PC-9 (cell line): ENCODE measurements around the gene TBX5. TPM values are rescaled to one million over a fixed set of nuclear protein-coding genes. Genes with fewer than 3 reads are reported as not detected.

Experiments used
- BruUV-seq: library from RNA; stranded (reverse); fragments of 400-500 nt; replicated peaks from 2 replicates; lab custom pipeline; 2021; lab: Mats Ljungman, UMichigan
- CTCF ChIA-PET: fragments of 300-600 bp; sonication (Branson Sonifier 250); formaldehyde crosslinking; loops from one replicate; lab custom pipeline; 2022; ENCODE audit warnings: antibody characterized with exemption; lab: Charles Lee
- POLR2A ChIA-PET: fragments of 300-600 bp; sonication (Branson Sonifier 250); formaldehyde crosslinking; loops from one replicate; lab custom pipeline; 2022; ENCODE audit warnings: antibody characterized with exemption; ENCODE audit not compliant: unreplicated experiment; lab: Charles Lee
- DNase-seq, 2 experiments: peaks; one replicate each; pipeline versions ENCODE4 v3.0.0 to v3.0.0-alpha.2; 2015 to 2022; ENCODE audit warnings: mixed read lengths in 1 of 2
- H2AFZ ChIP-seq: fragments of 200-600 bp; sonication (generic); 2 replicates; pipeline ENCODE4 v1.8.1; 2017; ENCODE audit warnings: antibody characterized with exemption
- H3F3A ChIP-seq: fragments of 200-600 bp; sonication (generic); 2 replicates; pipeline ENCODE4 v1.8.1; 2017; ENCODE audit warnings: antibody characterized with exemption, mild to moderate bottlenecking, low read depth; ENCODE audit not compliant: insufficient read depth
- H3K27ac ChIP-seq: fragments of 200-600 bp; sonication (generic); 2 replicates; pipeline ENCODE4 v1.6.1; 2016; ENCODE audit warnings: mixed run types
- H3K27me3 ChIP-seq: fragments of 200-600 bp; sonication (generic); 2 replicates; pipeline ENCODE4 v1.6.1; 2016; ENCODE audit warnings: low read depth, mixed run types; ENCODE audit not compliant: insufficient read depth
- H3K36me3 ChIP-seq: fragments of 200-600 bp; sonication (generic); 2 replicates; pipeline ENCODE4 v1.6.1; 2016; ENCODE audit warnings: low read depth, mixed run types
- H3K4me1 ChIP-seq: fragments of 200-600 bp; sonication (generic); replicated peaks from 2 replicates; pipeline ENCODE4 v1.6.1; 2016; ENCODE audit warnings: mixed run types; ENCODE audit not compliant: insufficient read depth
- H3K4me2 ChIP-seq: fragments of 200-600 bp; sonication (generic); 2 replicates; pipeline ENCODE4 v1.6.1; 2017; ENCODE audit warnings: mixed run types
- H3K4me3 ChIP-seq: fragments of 200-600 bp; sonication (generic); 2 replicates; pipeline ENCODE4 v1.6.1; 2016; ENCODE audit warnings: mixed run types
- H3K79me2 ChIP-seq: fragments of 200-600 bp; sonication (generic); 2 replicates; pipeline ENCODE4 v1.6.1; 2017; ENCODE audit warnings: low read depth, mixed run types
- H3K9me2 ChIP-seq: fragments of 200-600 bp; sonication (generic); 2 replicates; pipeline ENCODE4 v1.8.1; 2017; ENCODE audit warnings: mild to moderate bottlenecking; ENCODE audit not compliant: insufficient read depth
- H3K9me3 ChIP-seq: fragments of 200-600 bp; sonication (generic); 2 replicates; pipeline ENCODE4 v1.8.1; 2016; ENCODE audit warnings: low read depth; ENCODE audit not compliant: insufficient read depth
- H4K20me1 ChIP-seq: fragments of 200-600 bp; sonication (generic); 2 replicates; pipeline ENCODE4 v1.8.1; 2017; ENCODE audit not compliant: insufficient read depth
- EZH2 ChIP-seq: fragments of 200-600 bp; sonication (generic); IDR thresholded peaks from 2 replicates; pipeline ENCODE4 v1.8.0; 2017; ENCODE audit warnings: antibody characterized with exemption, low read depth
- intact Hi-C: fragments of 100-400 bp; cut with micrococcal nuclease; formaldehyde crosslinking; loops from one replicate; pipeline ENCODE4 v1.10.0; 2022; ENCODE audit not compliant: unreplicated experiment
- total RNA-seq: library from RNA; stranded (reverse); gene quantifications from 2 replicates; pipeline ENCODE4 v1.2.3, GENCODE V29; 2021
- TF ChIP-seq, protein P1 (sequence below): fragments of 200-600 bp; sonication (generic); conservative IDR thresholded peaks from 2 replicates; pipeline ENCODE4 v1.6.1; 2017; ENCODE audit warnings: mixed run types, antibody characterized with exemption, mild to moderate bottlenecking, moderate library complexity

The TBX5 gene
- total RNA-seq, 1 experiment from 2014 or later, result not detected

DNA sequence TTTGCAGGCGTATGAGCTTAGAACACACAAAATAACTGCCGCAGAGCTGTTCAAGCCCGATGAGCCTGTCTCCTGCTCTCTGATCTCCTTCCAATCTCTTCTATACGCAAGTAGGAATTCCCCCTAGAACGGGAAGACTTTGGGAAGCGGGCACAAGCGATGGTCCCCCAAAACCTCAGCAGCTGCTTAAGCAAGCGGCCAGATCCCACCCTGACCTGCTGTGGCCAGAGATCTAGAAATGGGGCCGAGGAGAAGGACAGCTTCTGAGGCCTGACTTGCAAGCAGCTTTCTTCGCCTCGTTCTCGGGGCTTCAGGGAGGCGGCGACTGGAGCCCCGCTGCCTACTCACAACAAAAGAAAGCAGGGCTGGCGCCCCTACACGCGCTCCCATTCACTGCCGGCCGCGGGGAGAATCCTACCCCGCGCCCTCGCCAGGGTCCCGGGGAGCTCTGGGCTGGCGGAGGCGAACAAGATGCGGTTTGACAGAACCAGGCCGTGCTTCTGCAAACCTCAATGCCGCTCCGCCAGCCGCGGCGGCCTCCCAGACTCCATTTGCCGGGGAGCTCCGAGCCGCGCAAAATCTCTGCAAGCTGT, 922 bp downstream of the TBX5 start:
- Histone ChIP-seq H3F3A (no peaks in the 10 kb centered on the region), H3K27me3 (peaks cover 92% of the 10 kb centered on the region), H3K9me3 (no peaks in the 10 kb centered on the region), H2AFZ (no peak overlapping the region), H3K79me2 (no peaks in the 10 kb centered on the region), H3K4me1 (no peaks in the 10 kb centered on the region), H3K27ac (no peak overlapping the region), H3K4me2 (no peak overlapping the region), H3K36me3 (no peaks in the 10 kb centered on the region), H3K4me3 (no peak overlapping the region), H3K9me2 (no peaks in the 10 kb centered on the region), H4K20me1 (no peaks in the 10 kb centered on the region)
- TF ChIP-seq EZH2, result no peak
- TF ChIP-seq, protein P1, sequence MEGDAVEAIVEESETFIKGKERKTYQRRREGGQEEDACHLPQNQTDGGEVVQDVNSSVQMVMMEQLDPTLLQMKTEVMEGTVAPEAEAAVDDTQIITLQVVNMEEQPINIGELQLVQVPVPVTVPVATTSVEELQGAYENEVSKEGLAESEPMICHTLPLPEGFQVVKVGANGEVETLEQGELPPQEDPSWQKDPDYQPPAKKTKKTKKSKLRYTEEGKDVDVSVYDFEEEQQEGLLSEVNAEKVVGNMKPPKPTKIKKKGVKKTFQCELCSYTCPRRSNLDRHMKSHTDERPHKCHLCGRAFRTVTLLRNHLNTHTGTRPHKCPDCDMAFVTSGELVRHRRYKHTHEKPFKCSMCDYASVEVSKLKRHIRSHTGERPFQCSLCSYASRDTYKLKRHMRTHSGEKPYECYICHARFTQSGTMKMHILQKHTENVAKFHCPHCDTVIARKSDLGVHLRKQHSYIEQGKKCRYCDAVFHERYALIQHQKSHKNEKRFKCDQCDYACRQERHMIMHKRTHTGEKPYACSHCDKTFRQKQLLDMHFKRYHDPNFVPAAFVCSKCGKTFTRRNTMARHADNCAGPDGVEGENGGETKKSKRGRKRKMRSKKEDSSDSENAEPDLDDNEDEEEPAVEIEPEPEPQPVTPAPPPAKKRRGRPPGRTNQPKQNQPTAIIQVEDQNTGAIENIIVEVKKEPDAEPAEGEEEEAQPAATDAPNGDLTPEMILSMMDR, result no peak
- intact Hi-C loops, result no loop called here
- CTCF ChIA-PET, result no interaction called here
- BruUV-seq, result no TSS peak
- POLR2A ChIA-PET, result no interaction called here
- no peak for DNase-seq

DNA sequence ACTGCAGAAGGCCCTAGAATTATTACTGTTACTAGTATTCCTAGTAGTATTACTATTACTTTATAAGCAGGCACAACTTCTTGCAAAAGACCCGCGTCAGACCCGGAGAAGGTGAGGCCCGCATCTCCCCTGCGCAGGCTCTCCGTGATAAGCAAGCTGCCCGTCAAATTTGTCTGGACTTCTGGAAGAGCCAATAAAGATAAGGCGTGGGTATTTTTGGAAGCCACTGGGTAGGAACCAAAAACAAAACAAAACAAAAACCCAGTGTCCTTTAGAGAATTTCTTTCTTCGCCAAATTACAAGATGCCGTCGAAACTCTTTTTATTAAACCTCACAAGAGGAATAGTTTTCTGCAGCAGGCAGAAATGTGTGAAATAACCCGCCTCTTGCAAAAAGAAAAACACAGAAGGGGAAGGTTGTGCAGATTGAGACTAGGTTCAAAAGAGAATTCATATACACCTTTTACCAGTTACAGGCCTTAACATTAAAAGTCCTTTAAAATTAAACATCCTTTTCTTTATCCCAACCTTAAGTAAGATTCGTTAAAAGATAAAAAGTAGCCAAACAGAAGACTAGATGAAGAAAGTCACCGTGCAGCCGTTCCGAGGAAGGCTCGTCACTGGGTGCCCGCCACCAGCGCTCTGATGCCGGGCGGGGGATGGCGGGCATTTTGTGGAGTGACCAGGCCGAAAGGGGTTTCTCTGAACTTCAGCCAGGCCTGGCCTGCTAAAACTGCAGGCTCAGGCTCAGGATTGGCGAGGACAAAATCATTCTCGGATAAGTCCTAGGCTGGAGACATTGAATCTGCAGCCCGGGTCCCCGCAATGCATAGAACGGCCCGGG, 1.6 kb downstream of the TBX5 start:
- Histone ChIP-seq H3K9me2 (no peaks in the 10 kb centered on the region), H3F3A (no peaks in the 10 kb centered on the region), H3K36me3 (no peaks in the 10 kb centered on the region), H4K20me1 (no peaks in the 10 kb centered on the region), H3K27ac (no peak overlapping the region), H3K4me2 (no peak overlapping the region), H2AFZ (no peak overlapping the region), H3K27me3 (peaks cover 94% of the 10 kb centered on the region), H3K79me2 (no peaks in the 10 kb centered on the region), H3K4me1 (no peaks in the 10 kb centered on the region), H3K4me3 (no peak overlapping the region), H3K9me3 (no peaks in the 10 kb centered on the region)
- BruUV-seq, result no TSS peak
- ChIA-PET POLR2A (no interaction called here), CTCF (no interaction called here)
- no peak for DNase-seq
- intact Hi-C loops, result no loop called here
- TF ChIP-seq, protein P1, result no peak
- 0 out of 2 replicates have a peak, but pooled peaks have one; percentile 54 for TF ChIP-seq EZH2

DNA sequence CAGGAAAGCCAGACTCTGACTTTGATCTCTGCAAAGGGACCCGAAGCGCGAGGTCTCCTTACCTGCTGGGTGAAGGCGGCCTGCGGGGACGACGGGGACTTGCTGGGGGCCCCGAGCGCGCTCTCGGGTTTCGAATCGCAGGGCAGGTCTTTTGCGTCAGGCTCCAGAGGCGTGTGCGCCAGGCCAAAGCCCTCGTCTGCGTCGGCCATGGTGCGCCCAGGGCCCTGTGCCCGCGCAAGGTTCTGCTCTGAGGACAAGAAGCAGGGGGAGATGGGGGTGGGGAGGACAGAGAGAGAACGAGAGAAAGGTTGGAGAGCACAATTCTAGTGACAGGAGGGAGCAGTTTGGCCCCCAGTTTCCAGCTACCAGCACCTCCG, 2.3 kb downstream of the TBX5 start:
- H3K27ac ChIP-seq, result no peak overlapping the region
- CTCF ChIA-PET, result no interaction called here
- peaks cover 94% of the 10 kb centered on the region for H3K27me3 ChIP-seq

More for the DNA sequence above, 2.3 kb downstream of the TBX5 start:
- H3K36me3 ChIP-seq, result no peaks in the 10 kb centered on the region
- no peaks in the 10 kb centered on the region for H3K9me2 ChIP-seq
- POLR2A ChIA-PET, result no interaction called here
- no peaks in the 10 kb centered on the region for H4K20me1 ChIP-seq
- H3K79me2 ChIP-seq, result no peaks in the 10 kb centered on the region
- TF ChIP-seq, protein P1, result no peak
- no peak for TF ChIP-seq EZH2
- H3F3A ChIP-seq, result no peaks in the 10 kb centered on the region
- BruUV-seq, result no TSS peak
- no peak overlapping the region for H3K4me3 ChIP-seq
- H3K4me1 ChIP-seq, result no peaks in the 10 kb centered on the region
- no peak overlapping the region for H3K4me2 ChIP-seq
- DNase-seq, result no peak
- no peak overlapping the region for H2AFZ ChIP-seq
- intact Hi-C loops, result no loop called here
- no peaks in the 10 kb centered on the region for H3K9me3 ChIP-seq
